Rectal smooth muscle tissue (tissue), 1 donor: Measurements from ENCODE around the gene RFX2.

Experiments
- H3K27ac ChIP-seq: one replicate; pipeline ENCODE4 v1.7.0; 2013; ENCODE audit warnings: low read depth, low read length, inconsistent platforms
- H3K27me3 ChIP-seq: one replicate; pipeline ENCODE4 v1.7.0; 2013; ENCODE audit warnings: low read length; ENCODE audit not compliant: control insufficient read depth, insufficient read depth
- H3K36me3 ChIP-seq: one replicate; pipeline ENCODE4 v1.7.0; 2013; ENCODE audit warnings: low read length; ENCODE audit not compliant: control insufficient read depth, insufficient read depth
- H3K4me1 ChIP-seq: one replicate; pipeline ENCODE4 v1.7.0; 2013; ENCODE audit warnings: low read length; ENCODE audit not compliant: control insufficient read depth, insufficient read depth
- H3K4me3 ChIP-seq: one replicate; pipeline ENCODE4 v1.7.0; 2013; ENCODE audit warnings: low read length
- H3K9ac ChIP-seq: one replicate; pipeline ENCODE4 v1.7.0; 2013; ENCODE audit warnings: low read length

RFX2 gene

GRCh38 chr19:6069268-6069791 lies 41.0 kb downstream of the RFX2 start:
- Histone ChIP-seq H3K4me1 (peaks cover 64% of the 10 kb centered on the region), H3K9ac (no peak overlapping the region), H3K4me3 (no peak overlapping the region), H3K36me3 (no peaks in the 10 kb centered on the region), H3K27me3 (no peaks in the 10 kb centered on the region), H3K27ac (peak overlapping the region; percentile 97)

GRCh38 chr19:6068711-6069110 lies 41.6 kb downstream of the RFX2 start:
- peak overlapping the region; percentile 97 for H3K27ac ChIP-seq
- no peak overlapping the region for H3K4me3 ChIP-seq
- peaks cover 66% of the 10 kb centered on the region for H3K4me1 ChIP-seq
- no peaks in the 10 kb centered on the region for H3K36me3 ChIP-seq
- H3K9ac ChIP-seq = no peak overlapping the region
- no peaks in the 10 kb centered on the region for H3K27me3 ChIP-seq

- Histone ChIP-seq H3K9ac (peak overlapping the region; percentile 41), H3K27ac (peak overlapping the region; percentile 97), H3K36me3 (no peaks in the 10 kb centered on the region), H3K4me1 (peaks cover 73% of the 10 kb centered on the region), H3K4me3 (no peak overlapping the region), H3K27me3 (no peaks in the 10 kb centered on the region)
Measured at GRCh38 chr19:6067975-6068374, 42.3 kb downstream of the RFX2 start.

GRCh38 chr19:6066661-6067646 lies 43.3 kb downstream of the RFX2 start:
- H3K27ac ChIP-seq = peak overlapping the region; percentile 97
- no peaks in the 10 kb centered on the region for H3K27me3 ChIP-seq
- peaks cover 80% of the 10 kb centered on the region for H3K4me1 ChIP-seq
- peak overlapping the region; percentile 44 for H3K4me3 ChIP-seq
- peak overlapping the region; percentile 41 for H3K9ac ChIP-seq
- H3K36me3 ChIP-seq = no peaks in the 10 kb centered on the region

- Histone ChIP-seq H3K9ac (peak overlapping the region; percentile 45), H3K27ac (peak overlapping the region; percentile 97), H3K4me1 (peaks cover 78% of the 10 kb centered on the region), H3K4me3 (peak overlapping the region; percentile 44), H3K36me3 (no peaks in the 10 kb centered on the region), H3K27me3 (no peaks in the 10 kb centered on the region)
Measured at GRCh38 chr19:6065685-6066374, 44.5 kb downstream of the RFX2 start.

- H3K4me1 ChIP-seq = peaks cover 88% of the 10 kb centered on the region
- peak overlapping the region; percentile 97 for H3K27ac ChIP-seq
- H3K27me3 ChIP-seq = no peaks in the 10 kb centered on the region
- H3K36me3 ChIP-seq = no peaks in the 10 kb centered on the region
- no peak overlapping the region for H3K4me3 ChIP-seq
- H3K9ac ChIP-seq = no peak overlapping the region
Measured at GRCh38 chr19:6064336-6065073, 45.8 kb downstream of the RFX2 start.

- Histone ChIP-seq H3K9ac (no peak overlapping the region), H3K4me3 (no peak overlapping the region), H3K27me3 (no peaks in the 10 kb centered on the region), H3K4me1 (peaks cover 86% of the 10 kb centered on the region), H3K27ac (peak overlapping the region; percentile 97), H3K36me3 (no peaks in the 10 kb centered on the region)
Measured at GRCh38 chr19:6063576-6064335, 46.5 kb downstream of the RFX2 start.

GRCh38 chr19:6062961-6063575 lies 47.2 kb downstream of the RFX2 start:
- H3K9ac ChIP-seq = peak overlapping the region; percentile 6
- peak overlapping the region; percentile 28 for H3K4me3 ChIP-seq
- no peaks in the 10 kb centered on the region for H3K36me3 ChIP-seq
- peak overlapping the region; percentile 97 for H3K27ac ChIP-seq
- H3K27me3 ChIP-seq = no peaks in the 10 kb centered on the region
- H3K4me1 ChIP-seq = peaks cover 86% of the 10 kb centered on the region

GRCh38 chr19:6062274-6062673 lies 48.0 kb downstream of the RFX2 start:
- Histone ChIP-seq H3K27me3 (no peaks in the 10 kb centered on the region), H3K9ac (no peak overlapping the region), H3K4me1 (peaks cover 86% of the 10 kb centered on the region), H3K36me3 (no peaks in the 10 kb centered on the region), H3K27ac (peak overlapping the region; percentile 97), H3K4me3 (peak overlapping the region; percentile 28)

- Histone ChIP-seq H3K27ac (peak overlapping the region; percentile 97), H3K27me3 (no peaks in the 10 kb centered on the region), H3K36me3 (no peaks in the 10 kb centered on the region), H3K4me1 (peaks cover 88% of the 10 kb centered on the region), H3K9ac (no peak overlapping the region), H3K4me3 (peak overlapping the region; percentile 45)
Measured at GRCh38 chr19:6061376-6062130, 48.7 kb downstream of the RFX2 start.
